GM19023 (cell line): ENCODE results near the gene PYGO2.
"Not testable (repeated sequence)": the region's sequence is repeated elsewhere in the genome, so short reads cannot be mapped to it uniquely, and the experiment has no call there.

ENCODE experiments used
- ATAC-seq: cut with Tn5 transposase; IDR thresholded peaks from one replicate; pipeline ENCODE4 v1.9.1; 2021; ENCODE audit warnings: mild to moderate bottlenecking, moderate library complexity; ENCODE audit not compliant: unreplicated experiment

PYGO2 gene

GRCh38 chr1:155000411-155000725, 38.8 kb upstream of the PYGO2 start:
- ATAC-seq: no peak

GRCh38 chr1:154999571-155000410, 38.2 kb upstream of the PYGO2 start:
- ATAC-seq: no peak

- no peak for ATAC-seq
These were observed 37.4 kb upstream of the PYGO2 start for GRCh38 chr1:154998818-154999570.

- ATAC-seq: no peak
These were observed 36.7 kb upstream of the PYGO2 start for GRCh38 chr1:154998201-154998780.

- ATAC-seq: no peak
These were observed 35.6 kb upstream of the PYGO2 start for GRCh38 chr1:154996966-154997701.

GRCh38 chr1:154995301-154995983, 33.9 kb upstream of the PYGO2 start:
- ATAC-seq: not testable (repeated sequence)

GRCh38 chr1:154994591-154994990, 33.0 kb upstream of the PYGO2 start:
- no peak for ATAC-seq

- ATAC-seq: no peak
These were observed 32.6 kb upstream of the PYGO2 start for GRCh38 chr1:154994269-154994587.

GRCh38 chr1:154993572-154994268, 32.1 kb upstream of the PYGO2 start, which contains the start of gene LENEP:
TSS of gene LENEP (plus strand) at chr1:154993586. CDS start at chr1:154993608, 22 bp downstream.
- no peak for ATAC-seq

GRCh38 chr1:154992721-154993571, 31.4 kb upstream of the PYGO2 start:
- ATAC-seq: no peak

GRCh38 chr1:154990276-154990675, 28.7 kb upstream of the PYGO2 start:
- no peak for ATAC-seq

GRCh38 chr1:154989195-154989860, 27.7 kb upstream of the PYGO2 start:
- no peak for ATAC-seq

- ATAC-seq: no peak
These were observed 26.7 kb upstream of the PYGO2 start for GRCh38 chr1:154988058-154988954.

- no peak for ATAC-seq
These were observed 25.7 kb upstream of the PYGO2 start for GRCh38 chr1:154987326-154987725.

GRCh38 chr1:154986736-154987135, 25.2 kb upstream of the PYGO2 start:
- not testable (repeated sequence) for ATAC-seq

GRCh38 chr1:154983776-154984466, 22.3 kb upstream of the PYGO2 start:
- no peak for ATAC-seq
